HepG2 (cell line): ENCODE data around the gene SLC51B. TPM values are rescaled to one million over a fixed set of nuclear protein-coding genes. Genes with fewer than 3 reads are reported as not detected.
A peak's percentile ranks its signal among the peaks of the same experiment; 100 is the strongest.

Source experiments
- ATAC-seq: fragments of 200-7000 bp; cut with Tn5 transposase; 3 replicates; pipeline ENCODE4 v1.9.1; 2020; ENCODE audit warnings: mild to moderate bottlenecking, moderate library complexity
- BruUV-seq: library from RNA; stranded (reverse); fragments of 400-500 nt; replicated peaks from 2 replicates; lab custom pipeline; 2021; lab: Mats Ljungman, UMichigan
- CTCF ChIA-PET: fragments of 300-600 bp; formaldehyde crosslinking; extraction: SDS; loops from one replicate; lab custom pipeline; 2021; ENCODE audit warnings: low total read pairs, inconsistent platforms, low intra/inter-chr PET ratio; lab: Yijun Ruan, JAX
- POLR2A ChIA-PET: fragments of 350-600 bp; sonication (Branson Sonifier 250); formaldehyde crosslinking; loops from one replicate; lab custom pipeline; 2020; ENCODE audit warnings: antibody characterized with exemption, inconsistent platforms; lab: Yijun Ruan, JAX
- DNase-seq: peaks from one replicate; pipeline ENCODE4 v3.0.0-alpha.2; 2015; ENCODE audit warnings: low spot score
- FAIRE-seq: peaks from 3 replicates; lab custom pipeline; 2011; peaks lifted over from hg19 to GRCh38; lab: Jason Lieb, UNC
- H2AFZ ChIP-seq: one replicate; pipeline ENCODE4 v1.6.1; 2011; ENCODE audit warnings: low read length, inconsistent platforms
- H3K27ac ChIP-seq: fragments of 300-600 bp; 3 replicates; pipeline ENCODE4 v1.8.0; 2011; ENCODE audit warnings: mixed run types, mild to moderate bottlenecking, mixed read lengths, low read length, inconsistent platforms; ENCODE audit not compliant: insufficient read depth; ENCODE audit errors: extremely low read length
- H3K27me3 ChIP-seq, 2 experiments: fragments of 200-600 bp in 1 of 2; 2 replicates in 1 of 2; 3 replicates in 1 of 2; pipeline versions ENCODE4 v1.6.0 to v1.8.0; 2011; ENCODE audit warnings: low read length in 2 of 2, mild to moderate bottlenecking in 2 of 2, moderate library complexity in 2 of 2, inconsistent platforms in 1 of 2; ENCODE audit not compliant: insufficient read depth in 2 of 2, control insufficient read depth in 1 of 2
- H3K36me3 ChIP-seq, 2 experiments: fragments of 200-600 bp in 1 of 2; replicated peaks in 1 of 2; 2 replicates in 1 of 2; 3 replicates in 1 of 2; pipeline versions ENCODE4 v1.5.1 to v1.8.0; 2011; ENCODE audit warnings: low read length in 2 of 2, inconsistent platforms in 1 of 2; ENCODE audit not compliant: insufficient read depth in 2 of 2, control insufficient read depth in 1 of 2
- H3K4me1 ChIP-seq: 2 replicates; pipeline ENCODE4 v1.5.1; 2012; ENCODE audit warnings: low read length, inconsistent platforms; ENCODE audit not compliant: insufficient read depth
- H3K4me2 ChIP-seq: 2 replicates; pipeline ENCODE4 v1.6.0; 2011; ENCODE audit warnings: low read depth, low read length, inconsistent platforms
- H3K4me3 ChIP-seq, 3 experiments: fragments of 200-600 bp in 1 of 3; sonication (generic), shearing (Covaris generic) in 1 of 3; replicated peaks in 1 of 3; 2 replicates each; pipeline ENCODE4 v1.5.1; 2011 to 2016; ENCODE audit warnings: low read length in 3 of 3, inconsistent platforms in 2 of 3, low read depth in 2 of 3, mild to moderate bottlenecking in 2 of 3, control low read depth in 1 of 3, mixed read lengths in 1 of 3; ENCODE audit not compliant: insufficient read depth in 1 of 3
- H3K79me2 ChIP-seq: one replicate; pipeline ENCODE4 v1.6.1; 2011; ENCODE audit warnings: low read length, inconsistent platforms; ENCODE audit not compliant: insufficient read depth
- H3K9ac ChIP-seq: 2 replicates; pipeline ENCODE4 v1.6.0; 2011; ENCODE audit warnings: mild to moderate bottlenecking, low read depth, low read length, inconsistent platforms; ENCODE audit not compliant: insufficient read depth
- H3K9me3 ChIP-seq: 2 replicates; pipeline ENCODE4 v1.5.1; 2012; ENCODE audit warnings: mild to moderate bottlenecking, low read length
- H4K20me1 ChIP-seq: 2 replicates; pipeline ENCODE4 v1.6.0; 2011; ENCODE audit warnings: inconsistent platforms, mild to moderate bottlenecking, low read length, moderate library complexity; ENCODE audit not compliant: insufficient read depth
- CTCF ChIP-seq: sonication (generic); formaldehyde crosslinking; IDR thresholded peaks from 2 replicates; pipeline ENCODE4 v1.5.0; 2020; ENCODE audit warnings: mild to moderate bottlenecking, missing genetic modification reagents, moderate library complexity
- GABPA ChIP-seq, 2 experiments: IDR thresholded peaks; 2 replicates each; pipeline ENCODE4 v1.6.1; 2011 to 2016; ENCODE audit warnings: low read depth in 2 of 2, low read length in 1 of 2, missing biosample characterization in 1 of 2, missing genetic modification characterization in 1 of 2
- HOXA3 ChIP-seq: sonication (generic); formaldehyde crosslinking; IDR thresholded peaks from 2 replicates; pipeline ENCODE4 v1.5.0; 2020; ENCODE audit warnings: missing genetic modification reagents
- NR2F6 ChIP-seq, 2 experiments: IDR thresholded peaks; 2 replicates each; pipeline ENCODE4 v1.6.1; 2016; ENCODE audit warnings: antibody characterized with exemption in 1 of 2, mild to moderate bottlenecking in 1 of 2
- RNF2 ChIP-seq: fragments of 450-650 bp; conservative IDR thresholded peaks from 2 replicates; pipeline ENCODE4 v1.6.1; 2016; ENCODE audit warnings: low read depth
- STAG1 ChIP-seq: sonication (generic); formaldehyde crosslinking; IDR thresholded peaks from 2 replicates; pipeline ENCODE4 v1.4.0; 2020; ENCODE audit warnings: missing genetic modification reagents
- ZBTB38 ChIP-seq: sonication (generic); formaldehyde crosslinking; IDR thresholded peaks from 2 replicates; pipeline ENCODE4 v1.5.1; 2020; ENCODE audit warnings: mild to moderate bottlenecking, missing genetic modification reagents
- ZNF224 ChIP-seq: sonication (generic); formaldehyde crosslinking; IDR thresholded peaks from 2 replicates; pipeline ENCODE4 v1.5.0; 2020; ENCODE audit warnings: mild to moderate bottlenecking, missing genetic modification reagents
- ZNF362 ChIP-seq: sonication (generic); formaldehyde crosslinking; IDR thresholded peaks from 2 replicates; pipeline ENCODE4 v1.4.0; 2020; ENCODE audit warnings: missing genetic modification reagents, mild to moderate bottlenecking, borderline replicate concordance
- ZSCAN29 ChIP-seq: sonication (generic); formaldehyde crosslinking; conservative IDR thresholded peaks from 2 replicates; pipeline ENCODE4 v1.4.0; 2020; ENCODE audit warnings: mild to moderate bottlenecking, missing genetic modification reagents
- WGBS: methylation state at CpG from one replicate; pipeline ENCODE4 v1.1.6; 2017; ENCODE audit warnings: low lambda C conversion rate; 5-methylcytosine and 5-hydroxymethylcytosine counted together
- in situ Hi-C: cut with HindIII; loops from 2 replicates; pipeline ENCODE4 v1.10.0; 2017; ENCODE audit warnings: low pct_unique_long_range_greater_than_20kb; ENCODE audit not compliant: extremely low pct_ligation_motif_present
- intact Hi-C: fragments of 100-400 bp; cut with micrococcal nuclease; formaldehyde crosslinking; loops from one replicate; pipeline ENCODE4 v1.10.0; 2022; ENCODE audit not compliant: unreplicated experiment
- polyA plus RNA-seq, 8 experiments: library from polyadenylated mRNA; depleted of rRNA in 3 of 8; stranded (reverse) in 7 of 8; unstranded in 1 of 8; fragments of >200 nt; fragmentation: Illumina TruSeq in 4 of 8; extraction: Trizol in 4 of 8; gene quantifications; 2 replicates each; pipeline versions ENCODE4 v1.2.1 to v1.2.3, GENCODE V29; 2011 to 2016; ENCODE audit warnings: low read depth in 4 of 8, missing spikeins in 1 of 8, mixed read lengths in 1 of 8; ENCODE audit not compliant: insufficient read depth in 1 of 8
- total RNA-seq, 5 experiments: library from RNA; depleted of rRNA; stranded (reverse); fragments of >200 nt; fragmentation: Illumina TruSeq; extraction: Trizol; gene quantifications; 2 replicates each; pipeline ENCODE4 v1.2.3, GENCODE V29; 2016; ENCODE audit warnings: low read depth in 1 of 5
- TF ChIP-seq, protein P1 (sequence below): sonication (generic); formaldehyde crosslinking; IDR thresholded peaks from 2 replicates; pipeline ENCODE4 v1.5.1; 2020; ENCODE audit warnings: mild to moderate bottlenecking, missing genetic modification reagents, moderate library complexity

Gene SLC51B
- total and polyA plus RNA-seq, 2 of the 13 experiments (the other 11 are each of a cell fraction or from before 2014, with no cell fraction given) = 14.9 to 17.1 TPM

GRCh38 chr15:65077981-65078352, 32.8 kb downstream of the SLC51B start:
- no peak for ATAC-seq
- FAIRE-seq = no peak
- BruUV-seq = no TSS peak
- ChIA-PET CTCF (interaction anchor here (1.8 to 2.7 kb wide), 2 partner anchors 24 to 44 kb away, joined by 5 to 9 read pairs; no protein-coding TSS in a partner anchor), POLR2A (no interaction called here)
- in situ Hi-C loops = no loop called here
- Histone ChIP-seq H3K36me3 (no peaks in the 10 kb centered on the region), H3K27me3 (peaks cover 0 to 9% of the 10 kb centered on the region in 2 experiments; a peak in 2 of 5 replicates), H4K20me1 (no peaks in the 10 kb centered on the region), H3K79me2 (no peaks in the 10 kb centered on the region), H3K9me3 (no peaks in the 10 kb centered on the region)
- intact Hi-C loops = loop anchor here (2.0 kb wide), 1 partner anchor 45 kb away; no protein-coding TSS in a partner anchor
- 76% methylated on average over 24 of the region's 24 CpGs for WGBS
- TF ChIP-seq ZBTB38 (CRISPR knock-in tag) (0 out of 2 replicates have a peak, but pooled peaks have one; percentile 26), STAG1 (peak; percentile 31; the same call in 1 of the 2 replicates), ZNF362 (CRISPR knock-in tag) (no peak), GABPA (IDR thresholded peaks at IDR 0.05; ENCODE audit: low read depth, low read length) (no peak), GABPA (CRISPR knock-in tag; IDR thresholded peaks at IDR 0.05; ENCODE audit: low read depth) (no peak), ZNF224 (no peak), RNF2 (no peak), ZSCAN29 (CRISPR knock-in tag) (0 out of 2 replicates have a peak, but pooled peaks have one; percentile 60), CTCF (peak; percentile 50), HOXA3 (CRISPR knock-in tag) (0 out of 2 replicates have a peak, but pooled peaks have one; percentile 43), NR2F6 (IDR thresholded peaks at IDR 0.05) (no peak), NR2F6 (CRISPR knock-in tag; IDR thresholded peaks at IDR 0.05) (no peak)
- TF ChIP-seq, protein P1, sequence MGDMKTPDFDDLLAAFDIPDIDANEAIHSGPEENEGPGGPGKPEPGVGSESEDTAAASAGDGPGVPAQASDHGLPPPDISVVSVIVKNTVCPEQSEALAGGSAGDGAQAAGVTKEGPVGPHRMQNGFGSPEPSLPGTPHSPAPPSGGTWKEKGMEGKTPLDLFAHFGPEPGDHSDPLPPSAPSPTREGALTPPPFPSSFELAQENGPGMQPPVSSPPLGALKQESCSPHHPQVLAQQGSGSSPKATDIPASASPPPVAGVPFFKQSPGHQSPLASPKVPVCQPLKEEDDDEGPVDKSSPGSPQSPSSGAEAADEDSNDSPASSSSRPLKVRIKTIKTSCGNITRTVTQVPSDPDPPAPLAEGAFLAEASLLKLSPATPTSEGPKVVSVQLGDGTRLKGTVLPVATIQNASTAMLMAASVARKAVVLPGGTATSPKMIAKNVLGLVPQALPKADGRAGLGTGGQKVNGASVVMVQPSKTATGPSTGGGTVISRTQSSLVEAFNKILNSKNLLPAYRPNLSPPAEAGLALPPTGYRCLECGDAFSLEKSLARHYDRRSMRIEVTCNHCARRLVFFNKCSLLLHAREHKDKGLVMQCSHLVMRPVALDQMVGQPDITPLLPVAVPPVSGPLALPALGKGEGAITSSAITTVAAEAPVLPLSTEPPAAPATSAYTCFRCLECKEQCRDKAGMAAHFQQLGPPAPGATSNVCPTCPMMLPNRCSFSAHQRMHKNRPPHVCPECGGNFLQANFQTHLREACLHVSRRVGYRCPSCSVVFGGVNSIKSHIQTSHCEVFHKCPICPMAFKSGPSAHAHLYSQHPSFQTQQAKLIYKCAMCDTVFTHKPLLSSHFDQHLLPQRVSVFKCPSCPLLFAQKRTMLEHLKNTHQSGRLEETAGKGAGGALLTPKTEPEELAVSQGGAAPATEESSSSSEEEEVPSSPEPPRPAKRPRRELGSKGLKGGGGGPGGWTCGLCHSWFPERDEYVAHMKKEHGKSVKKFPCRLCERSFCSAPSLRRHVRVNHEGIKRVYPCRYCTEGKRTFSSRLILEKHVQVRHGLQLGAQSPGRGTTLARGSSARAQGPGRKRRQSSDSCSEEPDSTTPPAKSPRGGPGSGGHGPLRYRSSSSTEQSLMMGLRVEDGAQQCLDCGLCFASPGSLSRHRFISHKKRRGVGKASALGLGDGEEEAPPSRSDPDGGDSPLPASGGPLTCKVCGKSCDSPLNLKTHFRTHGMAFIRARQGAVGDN (CRISPR knock-in tag) = peak; percentile 43; the same call in 1 of the 2 replicates
- TF ChIP-seq, all 625 proteins: peak for 6
- H3K27ac ChIP-seq = no peak overlapping the region
- no peak overlapping the region for H3K4me3 ChIP-seq
- H3K9ac ChIP-seq = no peak overlapping the region
- no peak overlapping the region for H2AFZ ChIP-seq
- peaks cover 41% of the 10 kb centered on the region for H3K4me1 ChIP-seq
- H3K4me2 ChIP-seq = no peak overlapping the region
- no peak for DNase-seq
